ENCODE results near the gene PLCH2.

Gene PLCH2

GRCh38 chr1:2479618-2480017 lies 3.5 kb downstream of the PLCH2 start:
- no peak for DNase-seq (ENCODE audit: low read depth)

- DNase-seq (ENCODE audit: low read depth), result no peak
Measured at GRCh38 chr1:2480236-2480985, 4.3 kb downstream of the PLCH2 start.

- no peak for DNase-seq (ENCODE audit: low read depth)
Measured at GRCh38 chr1:2480986-2481364, 4.9 kb downstream of the PLCH2 start.

GRCh38 chr1:2481885-2482284 lies 5.8 kb downstream of the PLCH2 start:
- no peak for DNase-seq (ENCODE audit: low read depth)

- no peak for DNase-seq (ENCODE audit: low read depth)
Measured at GRCh38 chr1:2482588-2482987, 6.5 kb downstream of the PLCH2 start.

GRCh38 chr1:2483026-2483425 lies 6.9 kb downstream of the PLCH2 start:
- no peak for DNase-seq (ENCODE audit: low read depth)

GRCh38 chr1:2483970-2484369 lies 7.9 kb downstream of the PLCH2 start:
- no peak for DNase-seq (ENCODE audit: low read depth)

- no peak for DNase-seq (ENCODE audit: low read depth)
Measured at GRCh38 chr1:2486041-2486440, 10.0 kb downstream of the PLCH2 start.

GRCh38 chr1:2486558-2486957 lies 10.5 kb downstream of the PLCH2 start:
- no peak for DNase-seq (ENCODE audit: low read depth)

- DNase-seq (ENCODE audit: low read depth), result no peak
Measured at GRCh38 chr1:2488688-2489087, 12.6 kb downstream of the PLCH2 start.

GRCh38 chr1:2489615-2490014 lies 13.5 kb downstream of the PLCH2 start:
- no peak for DNase-seq (ENCODE audit: low read depth)

GRCh38 chr1:2492091-2492490 lies 16.0 kb downstream of the PLCH2 start:
- DNase-seq (ENCODE audit: low read depth), result no peak

GRCh38 chr1:2493218-2493617 lies 17.1 kb downstream of the PLCH2 start:
- DNase-seq (ENCODE audit: low read depth), result no peak

GRCh38 chr1:2493691-2494322 lies 17.7 kb downstream of the PLCH2 start:
- peak; percentile 11 for DNase-seq (ENCODE audit: low read depth)

GRCh38 chr1:2494323-2494693 lies 18.2 kb downstream of the PLCH2 start:
- DNase-seq (ENCODE audit: low read depth), result peak; percentile 85

- no peak for DNase-seq (ENCODE audit: low read depth)
Measured at GRCh38 chr1:2495026-2495425, 18.9 kb downstream of the PLCH2 start.

- DNase-seq (ENCODE audit: low read depth), result no peak
Measured at GRCh38 chr1:2495546-2495945, 19.5 kb downstream of the PLCH2 start.

GRCh38 chr1:2496087-2496622 lies 20.1 kb downstream of the PLCH2 start:
- no peak for DNase-seq (ENCODE audit: low read depth)

GRCh38 chr1:2496746-2497145 lies 20.7 kb downstream of the PLCH2 start:
- no peak for DNase-seq (ENCODE audit: low read depth)

GRCh38 chr1:2497891-2498290 lies 21.8 kb downstream of the PLCH2 start:
- no peak for DNase-seq (ENCODE audit: low read depth)

- DNase-seq (ENCODE audit: low read depth), result no peak
Measured at GRCh38 chr1:2498648-2499047, 22.6 kb downstream of the PLCH2 start.

GRCh38 chr1:2499260-2499659 lies 23.2 kb downstream of the PLCH2 start:
- DNase-seq (ENCODE audit: low read depth), result no peak

GRCh38 chr1:2499986-2500596 lies 24.0 kb downstream of the PLCH2 start:
- DNase-seq (ENCODE audit: low read depth), result no peak
